SJCRH30 (cell line): ENCODE measurements around the gene LOXHD1. TPM values are rescaled to one million over a fixed set of nuclear protein-coding genes. Genes with fewer than 3 reads are reported as not detected.

Source experiments
- total RNA-seq: library from RNA; depleted of rRNA; stranded (reverse); fragments of >200 nt; shearing (Covaris generic); gene quantifications from 2 replicates; pipeline ENCODE4 v1.2.3, GENCODE V29; 2014; rRNA removed

The LOXHD1 gene
- total RNA-seq, 1 experiment from 2014 or later: not detected

Other genes with a start within 250 kb of the LOXHD1 start
- 3.2 and 3.8 TPM in 2 replicates for gene ST8SIA5, start 99.8 kb upstream of the LOXHD1 start, total RNA-seq